ENCODE data around the gene SCAP.

DNA sequence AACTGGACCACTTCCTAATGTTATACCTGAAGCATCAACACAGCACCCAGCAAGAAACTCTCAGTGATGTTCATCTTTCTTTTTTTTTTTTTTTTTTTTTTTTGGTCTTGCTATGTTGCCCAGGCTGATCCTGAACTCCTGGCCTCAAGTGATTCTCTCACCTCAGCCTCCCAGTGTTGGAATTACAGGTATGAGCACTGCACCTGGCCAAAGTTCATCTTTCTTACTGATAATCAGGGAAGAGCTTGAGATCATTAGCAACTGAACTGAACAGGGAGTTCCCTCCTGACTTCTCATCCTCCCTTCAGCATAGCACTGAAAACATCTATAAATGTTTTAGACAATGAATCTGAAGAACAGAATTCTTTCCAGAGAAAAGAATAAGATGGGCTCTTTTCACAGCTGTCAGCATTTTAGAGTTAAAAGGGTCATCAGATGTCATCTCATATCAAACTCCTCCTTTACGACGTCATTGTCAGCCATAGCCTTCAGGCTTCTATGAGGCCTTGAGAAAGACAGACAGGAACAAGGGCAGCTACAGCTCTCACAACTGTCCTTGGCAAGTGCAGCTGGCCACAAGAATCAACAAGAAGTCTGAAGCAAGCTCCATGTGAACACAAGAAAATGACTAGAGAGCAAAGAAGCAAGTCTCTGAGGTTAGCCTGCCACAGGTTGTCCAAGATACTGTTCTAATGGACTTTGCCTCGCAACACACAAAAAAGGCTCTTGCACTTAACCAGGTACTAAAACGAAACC, 33.8 kb downstream of the SCAP start:
- TF ChIP-seq POLR2A (IDR thresholded peaks at IDR 0.05) (no peak), CTCF (IDR thresholded peaks at IDR 0.05) (no peak)
